ENCODE data around the gene SDS.

The SDS gene

DNA sequence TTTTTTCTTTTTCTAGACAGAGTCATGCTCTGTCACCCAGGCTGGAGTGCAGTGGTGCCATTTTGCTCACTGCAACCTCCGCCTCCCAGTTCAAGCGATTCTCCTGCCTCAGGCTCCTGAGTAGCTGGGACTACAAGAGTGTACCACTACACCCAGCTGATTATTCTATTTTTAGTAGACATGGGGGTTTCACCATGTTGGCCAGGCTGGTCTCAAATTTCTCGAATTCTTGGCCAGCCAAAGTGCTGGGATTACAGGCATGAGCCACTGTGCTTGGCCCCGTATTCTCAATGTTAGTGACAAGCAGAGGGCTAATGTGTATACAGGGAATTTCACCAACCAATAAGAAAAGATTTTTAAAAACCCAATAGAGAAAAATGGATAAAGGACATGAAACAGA is 36.9 kb downstream of the SDS start:
- Histone ChIP-seq H2BK15ac (ENCODE audit: low read length) (no peak overlapping the region), H4K91ac (ENCODE audit: low read depth, low read length, poor library complexity) (no peak overlapping the region), H3K4me1 (ENCODE audit: control insufficient read depth in 2 of 2, insufficient read depth in 1 of 2, low read depth in 1 of 2, low read length in 2 of 2) (no peaks in the 10 kb centered on the region), H3K27ac (replicated peaks; ENCODE audit: low read length) (no peak overlapping the region), H3K79me1 (ENCODE audit: low read depth, low read length) (peaks cover under 1% of the 10 kb centered on the region), H2AFZ (ENCODE audit: low read length) (no peak overlapping the region), H3K9me3 (replicated peaks in 1 of 2; ENCODE audit: control insufficient read depth in 2 of 2, insufficient read depth in 1 of 2, low read depth in 1 of 2, low read length in 2 of 2) (no peaks in the 10 kb centered on the region), H3K14ac (ENCODE audit: low read length) (no peak overlapping the region), H3K4ac (ENCODE audit: low read length) (no peak overlapping the region), H3K27me3 (ENCODE audit: control insufficient read depth in 3 of 3, insufficient read depth in 3 of 3, low read depth in 1 of 3, low read length in 3 of 3) (no peaks in the 10 kb centered on the region), H3K23ac (ENCODE audit: low read depth, low read length, poor library complexity) (no peak overlapping the region), H2BK120ac (ENCODE audit: low read depth, low read length) (no peak overlapping the region), H2BK5ac (ENCODE audit: low read length) (no peak overlapping the region), H4K8ac (ENCODE audit: low read depth, low read length) (no peak overlapping the region), H3K4me3 (ENCODE audit: low read length in 2 of 2) (no peak overlapping the region), H3K18ac (ENCODE audit: low read length) (no peak overlapping the region), H3K9ac (ENCODE audit: low read depth, low read length, poor library complexity) (no peak overlapping the region), H2AK5ac (ENCODE audit: low read depth, low read length) (no peak overlapping the region), H3K4me2 (ENCODE audit: insufficient read depth, low read length, poor library complexity, severe bottlenecking) (no peak overlapping the region), H3K36me3 (replicated peaks in 1 of 2; ENCODE audit: control insufficient read depth in 2 of 2, insufficient read depth in 2 of 2, low read length in 2 of 2) (peaks cover 3 to 23% of the 10 kb centered on the region in 2 donors), H2BK12ac (ENCODE audit: low read length) (no peak overlapping the region)
- no CpG with 5 or more reads among the region's 4 CpGs for WGBS, 2 donors (ENCODE audit: extremely low coverage in 2 of 2, insufficient read length in 2 of 2, insufficient replicate concordance in 1 of 2)
- DNase-seq (ENCODE audit: low spot score) = no peak

DNA sequence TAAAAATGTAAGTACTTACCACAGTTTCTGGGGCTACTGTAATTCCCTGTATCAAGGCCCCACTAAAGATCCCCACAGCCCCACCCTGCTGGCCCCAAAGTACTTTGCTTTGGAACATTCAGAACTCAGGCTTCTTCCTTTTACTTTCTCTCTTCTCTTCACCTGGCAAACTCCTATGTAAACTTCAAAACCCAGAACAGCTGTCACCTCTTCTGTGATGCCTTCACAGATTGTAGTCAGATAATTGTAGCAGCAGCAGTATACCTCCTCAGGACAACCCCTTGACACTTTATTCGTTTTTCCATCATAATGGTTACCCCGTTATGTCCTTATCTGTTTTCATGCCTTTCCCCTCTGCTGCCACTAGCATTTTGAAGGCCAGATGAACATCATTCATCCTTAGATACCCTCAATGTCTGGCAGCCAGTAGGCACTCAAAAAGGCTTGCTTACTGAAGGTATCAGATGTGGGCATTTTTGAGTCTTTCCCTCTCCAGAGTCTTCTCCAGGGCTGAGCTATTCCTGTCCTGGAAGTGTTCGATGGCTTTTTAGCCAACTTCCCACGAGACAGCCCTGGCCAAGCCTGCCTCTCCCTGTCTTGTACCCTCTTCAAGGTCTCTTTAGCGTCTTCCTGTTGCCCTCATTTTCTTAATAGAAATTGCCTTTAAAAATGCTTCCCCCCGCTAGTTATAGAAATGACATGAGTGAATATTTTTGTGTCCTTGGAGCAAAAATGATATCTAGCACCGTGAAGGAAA is 37.9 kb downstream of the SDS start:
- no peak overlapping the region for H3K4me3 ChIP-seq (ENCODE audit: low read length in 2 of 2)
- no peak overlapping the region for H2BK12ac ChIP-seq (ENCODE audit: low read length)
- no peak overlapping the region for H4K91ac ChIP-seq (ENCODE audit: low read depth, low read length, poor library complexity)
- no peak for DNase-seq (ENCODE audit: low spot score)
- peaks cover 1 to 18% of the 10 kb centered on the region in 2 donors for H3K36me3 ChIP-seq (replicated peaks in 1 of 2; ENCODE audit: control insufficient read depth in 2 of 2, insufficient read depth in 2 of 2, low read length in 2 of 2)
- H3K9ac ChIP-seq (ENCODE audit: low read depth, low read length, poor library complexity) = no peak overlapping the region
- H4K8ac ChIP-seq (ENCODE audit: low read depth, low read length) = no peak overlapping the region
- H2AFZ ChIP-seq (ENCODE audit: low read length) = no peak overlapping the region
- no peak overlapping the region for H3K27ac ChIP-seq (replicated peaks; ENCODE audit: low read length)
- no peak overlapping the region for H3K23ac ChIP-seq (ENCODE audit: low read depth, low read length, poor library complexity)
- H2BK120ac ChIP-seq (ENCODE audit: low read depth, low read length) = no peak overlapping the region
- H3K14ac ChIP-seq (ENCODE audit: low read length) = no peak overlapping the region
- peaks cover 2% of the 10 kb centered on the region for H3K79me1 ChIP-seq (ENCODE audit: low read depth, low read length)
- H2BK5ac ChIP-seq (ENCODE audit: low read length) = no peak overlapping the region
- no peaks in the 10 kb centered on the region for H3K27me3 ChIP-seq (ENCODE audit: control insufficient read depth in 3 of 3, insufficient read depth in 3 of 3, low read depth in 1 of 3, low read length in 3 of 3)
- no peak overlapping the region for H3K18ac ChIP-seq (ENCODE audit: low read length)
- H2AK5ac ChIP-seq (ENCODE audit: low read depth, low read length) = no peak overlapping the region
- no peaks in the 10 kb centered on the region for H3K9me3 ChIP-seq (replicated peaks in 1 of 2; ENCODE audit: control insufficient read depth in 2 of 2, insufficient read depth in 1 of 2, low read depth in 1 of 2, low read length in 2 of 2)
- no peak overlapping the region for H2BK15ac ChIP-seq (ENCODE audit: low read length)
- no peak overlapping the region for H3K4ac ChIP-seq (ENCODE audit: low read length)
- WGBS, 2 donors (ENCODE audit: extremely low coverage in 2 of 2, insufficient read length in 2 of 2, insufficient replicate concordance in 1 of 2) = no CpG with 5 or more reads among the region's 7 CpGs
- no peak overlapping the region for H3K4me2 ChIP-seq (ENCODE audit: insufficient read depth, low read length, poor library complexity, severe bottlenecking)
- H3K4me1 ChIP-seq (ENCODE audit: control insufficient read depth in 2 of 2, insufficient read depth in 1 of 2, low read depth in 1 of 2, low read length in 2 of 2) = no peaks in the 10 kb centered on the region

DNA sequence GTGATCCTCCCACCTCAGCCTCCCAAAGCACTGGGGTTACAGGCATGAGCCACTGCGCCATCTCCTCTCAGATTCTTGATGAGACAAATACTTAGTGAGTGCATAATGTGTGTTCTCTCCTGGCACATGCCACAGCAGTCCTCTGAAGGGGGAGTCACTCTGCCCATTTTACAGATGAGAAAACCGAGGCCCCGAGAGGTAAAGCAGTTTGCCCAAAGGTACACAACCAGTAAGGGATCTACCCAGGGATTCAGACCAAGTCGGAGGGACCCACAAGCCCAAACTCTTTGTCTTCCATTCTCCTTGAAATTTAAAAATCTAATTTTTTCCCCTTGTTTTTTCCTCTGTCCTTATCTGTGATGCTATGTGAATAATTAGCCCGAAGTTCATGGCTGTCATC is 39.0 kb downstream of the SDS start:
- no peak for DNase-seq (ENCODE audit: low spot score)
- Histone ChIP-seq H3K27ac (replicated peaks; ENCODE audit: low read length) (no peak overlapping the region), H2BK15ac (ENCODE audit: low read length) (no peak overlapping the region), H3K18ac (ENCODE audit: low read length) (no peak overlapping the region), H3K9ac (ENCODE audit: low read depth, low read length, poor library complexity) (no peak overlapping the region), H2BK12ac (ENCODE audit: low read length) (no peak overlapping the region), H2BK120ac (ENCODE audit: low read depth, low read length) (no peak overlapping the region), H3K4me3 (ENCODE audit: low read length in 2 of 2) (no peak overlapping the region), H3K36me3 (replicated peaks in 1 of 2; ENCODE audit: control insufficient read depth in 2 of 2, insufficient read depth in 2 of 2, low read length in 2 of 2) (peaks cover 1 to 22% of the 10 kb centered on the region in 2 donors), H4K8ac (ENCODE audit: low read depth, low read length) (no peak overlapping the region), H2BK5ac (ENCODE audit: low read length) (no peak overlapping the region), H3K4me2 (ENCODE audit: insufficient read depth, low read length, poor library complexity, severe bottlenecking) (no peak overlapping the region), H2AK5ac (ENCODE audit: low read depth, low read length) (no peak overlapping the region), H4K91ac (ENCODE audit: low read depth, low read length, poor library complexity) (no peak overlapping the region), H3K4me1 (ENCODE audit: control insufficient read depth in 2 of 2, insufficient read depth in 1 of 2, low read depth in 1 of 2, low read length in 2 of 2) (peaks cover 1% of the 10 kb centered on the region in 2 donors), H3K79me1 (ENCODE audit: low read depth, low read length) (peaks cover 5% of the 10 kb centered on the region), H3K27me3 (ENCODE audit: control insufficient read depth in 3 of 3, insufficient read depth in 3 of 3, low read depth in 1 of 3, low read length in 3 of 3) (no peaks in the 10 kb centered on the region), H2AFZ (ENCODE audit: low read length) (no peak overlapping the region), H3K4ac (ENCODE audit: low read length) (no peak overlapping the region), H3K14ac (ENCODE audit: low read length) (no peak overlapping the region), H3K23ac (ENCODE audit: low read depth, low read length, poor library complexity) (no peak overlapping the region), H3K9me3 (replicated peaks in 1 of 2; ENCODE audit: control insufficient read depth in 2 of 2, insufficient read depth in 1 of 2, low read depth in 1 of 2, low read length in 2 of 2) (no peaks in the 10 kb centered on the region)
- WGBS, 2 donors (ENCODE audit: extremely low coverage in 2 of 2, insufficient read length in 2 of 2, insufficient replicate concordance in 1 of 2) = no CpG with 5 or more reads among the region's 5 CpGs

DNA sequence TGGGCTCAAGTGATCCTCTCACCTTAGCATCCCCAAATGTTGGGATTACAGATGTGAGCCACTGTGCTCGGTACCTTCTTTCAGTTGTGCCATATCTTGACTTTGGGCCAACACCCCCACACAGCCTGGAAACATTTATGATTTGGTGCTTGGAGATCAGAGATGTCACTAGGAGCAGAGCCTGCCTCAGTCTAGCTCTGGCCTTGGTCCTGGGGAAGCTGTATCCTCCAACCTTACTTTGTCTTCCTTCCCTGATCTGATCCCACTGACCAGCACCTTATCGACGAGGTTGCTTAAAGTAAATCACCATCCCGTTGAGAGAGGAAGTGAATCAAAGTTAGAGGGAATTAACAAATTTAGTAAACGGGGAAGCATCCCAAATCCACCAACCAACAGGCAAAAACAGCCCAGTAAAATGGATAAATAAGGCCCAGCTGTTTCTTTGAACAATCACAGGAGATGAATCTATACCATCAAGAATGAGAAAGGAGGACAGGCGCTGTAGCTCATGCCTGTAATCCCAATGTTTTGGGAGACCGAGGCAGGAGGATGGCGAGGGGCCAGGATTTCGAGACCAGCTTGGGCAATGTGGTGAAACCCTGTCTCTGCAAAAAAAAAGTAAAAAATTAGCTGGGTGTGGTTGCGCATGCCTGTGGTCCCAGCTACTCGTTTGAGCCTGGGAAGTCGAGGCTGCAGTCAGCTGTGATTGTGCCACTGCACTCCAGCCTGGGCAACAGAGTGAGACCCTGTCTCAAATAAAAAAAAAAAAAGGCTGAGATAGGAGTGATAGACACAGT is 41.9 kb downstream of the SDS start:
- no peak overlapping the region for H2BK15ac ChIP-seq (ENCODE audit: low read length)
- H3K9ac ChIP-seq (ENCODE audit: low read depth, low read length, poor library complexity) = no peak overlapping the region
- WGBS, 2 donors (ENCODE audit: extremely low coverage in 2 of 2, insufficient read length in 2 of 2, insufficient replicate concordance in 1 of 2) = no CpG with 5 or more reads among the region's 12 CpGs
- H3K14ac ChIP-seq (ENCODE audit: low read length) = no peak overlapping the region
- H4K91ac ChIP-seq (ENCODE audit: low read depth, low read length, poor library complexity) = no peak overlapping the region
- peaks cover 5% of the 10 kb centered on the region for H3K79me1 ChIP-seq (ENCODE audit: low read depth, low read length)
- H2BK12ac ChIP-seq (ENCODE audit: low read length) = no peak overlapping the region
- H2AFZ ChIP-seq (ENCODE audit: low read length) = no peak overlapping the region
- no peak overlapping the region for H2AK5ac ChIP-seq (ENCODE audit: low read depth, low read length)
- H3K27me3 ChIP-seq (ENCODE audit: control insufficient read depth in 3 of 3, insufficient read depth in 3 of 3, low read depth in 1 of 3, low read length in 3 of 3) = no peaks in the 10 kb centered on the region
- H2BK120ac ChIP-seq (ENCODE audit: low read depth, low read length) = no peak overlapping the region
- H3K27ac ChIP-seq (replicated peaks; ENCODE audit: low read length) = no peak overlapping the region
- no peak overlapping the region for H4K8ac ChIP-seq (ENCODE audit: low read depth, low read length)
- H3K4me1 ChIP-seq (ENCODE audit: control insufficient read depth in 2 of 2, insufficient read depth in 1 of 2, low read depth in 1 of 2, low read length in 2 of 2) = peaks cover 6 to 9% of the 10 kb centered on the region in 2 donors
- no peak overlapping the region for H3K4ac ChIP-seq (ENCODE audit: low read length)
- no peak overlapping the region for H3K23ac ChIP-seq (ENCODE audit: low read depth, low read length, poor library complexity)
- no peak overlapping the region for H3K18ac ChIP-seq (ENCODE audit: low read length)
- no peak overlapping the region for H3K4me3 ChIP-seq (ENCODE audit: low read length in 2 of 2)
- H2BK5ac ChIP-seq (ENCODE audit: low read length) = no peak overlapping the region
- no peak overlapping the region for H3K4me2 ChIP-seq (ENCODE audit: insufficient read depth, low read length, poor library complexity, severe bottlenecking)
- DNase-seq (ENCODE audit: low spot score) = no peak
- H3K36me3 ChIP-seq (replicated peaks in 1 of 2; ENCODE audit: control insufficient read depth in 2 of 2, insufficient read depth in 2 of 2, low read length in 2 of 2) = peaks cover 1 to 18% of the 10 kb centered on the region in 2 donors
- no peaks in the 10 kb centered on the region for H3K9me3 ChIP-seq (replicated peaks in 1 of 2; ENCODE audit: control insufficient read depth in 2 of 2, insufficient read depth in 1 of 2, low read depth in 1 of 2, low read length in 2 of 2)
